Mammary epithelial cell (primary cell): ENCODE data around the gene SLC44A3.

Experiments used
- CTCF ChIP-seq, 2 donors: IDR thresholded peaks in 1 of 2; conservative IDR thresholded peaks in 1 of 2; 2 replicates each; pipeline ENCODE4 v1.5.1; 2011 to 2012; ENCODE audit warnings: inconsistent platforms in 2 of 2, low read length in 2 of 2, mild to moderate bottlenecking in 2 of 2, control low read depth in 1 of 2, low read depth in 1 of 2; ENCODE audit not compliant: insufficient read depth in 1 of 2; ENCODE audit errors: extremely low read depth in 1 of 2
- EZH2 ChIP-seq: IDR thresholded peaks from 2 replicates; pipeline ENCODE4 v1.6.1; 2012; ENCODE audit warnings: low read length, inconsistent platforms, borderline replicate concordance

- TF ChIP-seq CTCF (conservative IDR thresholded peaks at IDR 0.05 in 1 of 2, IDR thresholded peaks at IDR 0.05 in 1 of 2; ENCODE audit: extremely low read depth in 1 of 2, insufficient read depth in 1 of 2, low read depth in 1 of 2, low read length in 2 of 2) (no peak), EZH2 (no peak)
Measured at GRCh38 chr1:94926915-94927404, 106.8 kb downstream of the SLC44A3 start, which contains the start of gene CNN3.
